ENCODE data around the gene HS3ST1. TPM values are rescaled to one million over a fixed set of nuclear protein-coding genes. Genes with fewer than 3 reads are reported as not detected.

HS3ST1 gene
- total RNA-seq, 4 donors from 2014 or later: 5.0 to 14.1 (median 10.1) TPM

DNA sequence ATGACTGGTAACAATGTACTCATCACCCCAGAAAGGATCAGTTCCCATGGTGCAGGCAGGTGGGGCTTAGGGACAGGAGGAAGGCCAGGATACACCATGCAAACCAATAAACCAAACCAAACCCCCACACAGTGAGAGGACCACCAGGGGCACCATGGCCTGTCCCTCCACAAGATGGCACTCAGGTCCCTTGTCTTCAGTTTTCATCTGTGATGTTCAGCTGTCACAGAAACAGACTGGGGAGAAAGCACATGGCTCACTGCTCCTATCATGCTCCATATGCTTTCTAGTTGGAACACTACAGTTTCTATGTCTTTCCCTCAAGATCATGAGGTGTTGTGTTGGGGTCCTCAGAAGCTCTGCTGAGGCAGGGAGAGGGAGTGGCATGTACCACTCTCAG lies 10.1 kb downstream of the HS3ST1 start:
- no peak for TF ChIP-seq POLR2A (IDR thresholded peaks at IDR 0.05)
- TF ChIP-seq, protein P1, sequence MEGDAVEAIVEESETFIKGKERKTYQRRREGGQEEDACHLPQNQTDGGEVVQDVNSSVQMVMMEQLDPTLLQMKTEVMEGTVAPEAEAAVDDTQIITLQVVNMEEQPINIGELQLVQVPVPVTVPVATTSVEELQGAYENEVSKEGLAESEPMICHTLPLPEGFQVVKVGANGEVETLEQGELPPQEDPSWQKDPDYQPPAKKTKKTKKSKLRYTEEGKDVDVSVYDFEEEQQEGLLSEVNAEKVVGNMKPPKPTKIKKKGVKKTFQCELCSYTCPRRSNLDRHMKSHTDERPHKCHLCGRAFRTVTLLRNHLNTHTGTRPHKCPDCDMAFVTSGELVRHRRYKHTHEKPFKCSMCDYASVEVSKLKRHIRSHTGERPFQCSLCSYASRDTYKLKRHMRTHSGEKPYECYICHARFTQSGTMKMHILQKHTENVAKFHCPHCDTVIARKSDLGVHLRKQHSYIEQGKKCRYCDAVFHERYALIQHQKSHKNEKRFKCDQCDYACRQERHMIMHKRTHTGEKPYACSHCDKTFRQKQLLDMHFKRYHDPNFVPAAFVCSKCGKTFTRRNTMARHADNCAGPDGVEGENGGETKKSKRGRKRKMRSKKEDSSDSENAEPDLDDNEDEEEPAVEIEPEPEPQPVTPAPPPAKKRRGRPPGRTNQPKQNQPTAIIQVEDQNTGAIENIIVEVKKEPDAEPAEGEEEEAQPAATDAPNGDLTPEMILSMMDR (IDR thresholded peaks at IDR 0.05): no peak
- DNase-seq: no peak
- Histone ChIP-seq H3K4me3 (no peak overlapping the region), H3K9me3 (no peaks in the 10 kb centered on the region), H3K4me1 (no peaks in the 10 kb centered on the region), H3K36me3 (no peaks in the 10 kb centered on the region), H3K27ac (no peak overlapping the region), H3K27me3 (no peaks in the 10 kb centered on the region)
- intact Hi-C loops (cut with DNase I; ENCODE audit: low total_unique reads): no loop called here

DNA sequence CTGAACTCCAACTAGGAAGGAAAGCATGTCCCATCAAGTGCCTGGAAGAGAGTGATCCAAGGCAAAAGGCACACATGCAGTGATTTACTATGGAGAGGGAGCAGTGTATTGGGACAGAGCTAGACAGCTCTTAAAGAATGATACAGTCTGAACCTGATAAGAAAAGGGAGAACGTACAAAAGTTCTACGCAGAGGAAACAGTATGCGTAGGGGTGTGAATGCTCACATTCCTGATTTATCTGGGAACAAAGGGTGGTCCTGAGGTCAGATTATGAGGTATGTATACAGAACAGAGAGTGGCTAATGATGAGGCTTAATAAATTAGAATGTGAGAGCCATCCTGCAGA lies 12.0 kb downstream of the HS3ST1 start:
- H3K4me1 ChIP-seq: no peaks in the 10 kb centered on the region
- peak overlapping the region in 1 of 2 donors; percentile 4 for H3K27ac ChIP-seq
- no peaks in the 10 kb centered on the region for H3K9me3 ChIP-seq
- TF ChIP-seq, protein P1 (IDR thresholded peaks at IDR 0.05): no peak
- TF ChIP-seq POLR2A (IDR thresholded peaks at IDR 0.05): no peak
- intact Hi-C loops (cut with DNase I; ENCODE audit: low total_unique reads): no loop called here
- DNase-seq: no peak
- no peaks in the 10 kb centered on the region for H3K36me3 ChIP-seq
- H3K4me3 ChIP-seq: no peak overlapping the region
- no peaks in the 10 kb centered on the region for H3K27me3 ChIP-seq

DNA sequence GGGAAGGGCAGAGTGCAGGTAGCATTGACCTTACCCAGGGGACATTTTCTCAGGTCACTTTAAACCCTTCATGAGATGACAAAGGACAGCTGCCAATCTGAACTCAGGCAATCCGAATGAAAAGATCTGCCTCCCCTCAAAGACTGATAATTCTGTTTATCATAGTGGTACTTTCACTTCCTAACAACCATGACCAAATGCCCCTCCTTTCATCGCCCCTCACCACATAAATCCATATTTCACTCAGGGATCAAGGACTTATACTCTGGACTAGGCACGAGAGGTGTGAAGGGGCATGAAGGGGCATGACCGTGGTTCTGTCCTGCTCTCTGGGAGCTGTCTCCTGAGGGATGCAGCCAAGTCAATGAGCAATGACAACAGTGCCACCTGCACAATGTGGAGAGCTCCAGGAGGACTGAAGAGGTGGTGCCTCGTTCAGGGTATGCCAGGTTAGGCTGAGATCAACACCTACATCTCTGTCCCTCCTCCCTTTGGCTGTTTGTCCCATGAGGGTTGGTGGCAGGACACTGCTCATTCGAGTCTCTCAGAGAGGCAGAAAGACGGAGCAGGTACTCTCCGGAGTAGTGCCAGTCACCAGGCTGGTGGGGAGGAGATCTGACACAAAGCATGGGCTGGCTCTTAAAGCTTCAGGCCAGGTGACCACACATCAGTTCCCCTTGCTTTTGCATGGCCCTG lies 12.5 kb downstream of the HS3ST1 start:
- H3K4me3 ChIP-seq: no peak overlapping the region
- H3K4me1 ChIP-seq: no peaks in the 10 kb centered on the region
- H3K9me3 ChIP-seq: no peaks in the 10 kb centered on the region
- TF ChIP-seq, protein P1 (IDR thresholded peaks at IDR 0.05): no peak
- TF ChIP-seq POLR2A (IDR thresholded peaks at IDR 0.05): no peak
- no peaks in the 10 kb centered on the region for H3K36me3 ChIP-seq
- intact Hi-C loops (cut with DNase I; ENCODE audit: low total_unique reads): no loop called here
- no peak for DNase-seq
- H3K27ac ChIP-seq: peak overlapping the region in 1 of 2 donors; percentile 4
- no peaks in the 10 kb centered on the region for H3K27me3 ChIP-seq

DNA sequence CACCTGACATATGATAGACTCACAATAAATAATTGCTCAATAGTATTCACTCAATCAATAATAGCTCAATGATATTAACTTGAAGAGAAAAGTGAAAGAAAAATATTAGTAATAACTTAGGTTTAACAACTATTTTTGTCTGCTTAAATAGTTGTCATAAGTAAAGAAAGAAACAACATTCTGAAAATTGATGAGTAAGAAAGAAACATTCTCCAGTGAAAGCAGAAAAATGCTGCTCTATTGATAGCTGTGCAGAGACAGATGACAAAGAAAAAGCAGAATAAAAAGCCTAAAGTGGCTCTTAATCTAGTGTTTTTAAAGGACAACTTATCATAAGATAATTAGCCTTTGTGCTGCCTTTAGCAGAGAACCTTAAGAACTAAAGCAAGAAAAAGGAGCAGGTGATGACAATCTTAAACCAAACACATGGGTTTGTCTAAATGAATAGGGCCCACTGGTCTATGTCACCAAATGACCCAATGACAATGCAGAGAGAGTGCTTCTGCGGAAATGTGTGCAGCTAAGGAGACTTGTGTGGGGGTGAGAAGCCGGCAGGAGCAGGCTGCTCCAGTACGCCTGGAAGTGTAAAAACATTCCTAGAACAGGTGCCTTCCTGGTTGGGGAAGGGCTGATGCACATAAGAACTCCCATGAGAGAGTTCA lies 13.2 kb downstream of the HS3ST1 start:
- TF ChIP-seq, protein P1 (IDR thresholded peaks at IDR 0.05): no peak
- no peak for TF ChIP-seq POLR2A (IDR thresholded peaks at IDR 0.05)
- intact Hi-C loops (cut with DNase I; ENCODE audit: low total_unique reads): no loop called here
- Histone ChIP-seq H3K36me3 (no peaks in the 10 kb centered on the region), H3K27me3 (no peaks in the 10 kb centered on the region), H3K27ac (no peak overlapping the region), H3K4me1 (no peaks in the 10 kb centered on the region), H3K9me3 (no peaks in the 10 kb centered on the region), H3K4me3 (no peak overlapping the region)
- no peak for DNase-seq

DNA sequence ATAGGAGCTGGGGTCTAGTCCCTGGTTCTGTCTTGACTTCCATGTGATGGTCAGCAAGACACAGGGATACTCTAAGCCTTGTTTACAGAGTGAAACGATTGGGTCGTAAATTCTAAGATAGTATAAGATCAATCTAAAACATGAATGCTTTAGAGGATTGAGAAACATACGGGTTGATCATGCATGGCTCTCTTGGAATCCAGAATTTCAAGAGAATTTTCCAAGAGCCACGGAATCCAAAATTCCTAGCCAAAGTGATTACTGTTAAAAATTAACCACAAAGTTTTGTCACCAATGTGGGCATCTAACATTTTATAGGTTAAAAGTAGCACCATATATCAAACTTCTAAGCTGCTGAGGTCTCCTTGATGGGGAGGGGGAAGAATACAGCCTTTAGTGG lies 16.5 kb downstream of the HS3ST1 start:
- Histone ChIP-seq H3K27me3 (no peaks in the 10 kb centered on the region), H3K4me1 (no peaks in the 10 kb centered on the region), H3K9me3 (no peaks in the 10 kb centered on the region), H3K36me3 (no peaks in the 10 kb centered on the region), H3K4me3 (no peak overlapping the region), H3K27ac (no peak overlapping the region)
- TF ChIP-seq POLR2A (IDR thresholded peaks at IDR 0.05): no peak
- TF ChIP-seq, protein P1 (IDR thresholded peaks at IDR 0.05): no peak
- intact Hi-C loops (cut with DNase I; ENCODE audit: low total_unique reads): no loop called here
- no peak for DNase-seq
